Thyroid gland (tissue), 4 donors: ENCODE data around the gene CCS. TPM values are rescaled to one million over a fixed set of nuclear protein-coding genes. Genes with fewer than 3 reads are reported as not detected.

ENCODE experiments used
- DNase-seq, 2 donors: peaks; one replicate each; pipeline ENCODE4 v3.0.0-alpha.2; 2019
- H3K27ac ChIP-seq, 3 donors: fragments of 200-600 bp; sonication (generic); 1 replicate in 2 of 3; 2 replicates in 1 of 3; pipeline ENCODE4 v1.5.1; 2016 to 2019; ENCODE audit warnings: mild to moderate bottlenecking in 1 of 3, moderate library complexity in 1 of 3
- H3K27me3 ChIP-seq: fragments of 200-600 bp; sonication (generic); one replicate; pipeline ENCODE4 v1.5.1; 2019
- H3K36me3 ChIP-seq, 2 donors: fragments of 200-600 bp; sonication (generic); one replicate each; pipeline ENCODE4 v1.5.1; 2016 to 2019
- H3K4me1 ChIP-seq, 2 donors: fragments of 200-600 bp; sonication (generic); one replicate each; pipeline ENCODE4 v1.5.1; 2017 to 2019
- H3K4me3 ChIP-seq, 3 donors: fragments of 200-600 bp; sonication (generic); replicated peaks in 1 of 3; 1 replicate in 2 of 3; 2 replicates in 1 of 3; pipeline ENCODE4 v1.5.1; 2016; ENCODE audit warnings: mild to moderate bottlenecking in 1 of 3
- H3K9me3 ChIP-seq: fragments of 200-600 bp; sonication (generic); one replicate; pipeline ENCODE4 v1.5.1; 2017
- CTCF ChIP-seq, 6 experiments: fragments of 200-600 bp in 3 of 6; fragments of 450-650 bp in 3 of 6; sonication (generic) in 3 of 6; IDR thresholded peaks; one replicate each; pipeline ENCODE4 v1.5.1; 2016 to 2019; ENCODE audit warnings: antibody characterized with exemption in 6 of 6, mild to moderate bottlenecking in 2 of 6, inconsistent platforms in 1 of 6, moderate library complexity in 1 of 6
- POLR2A ChIP-seq, 2 donors: fragments of 450-650 bp; IDR thresholded peaks; one replicate each; pipeline ENCODE4 v1.6.1; 2017; ENCODE audit warnings: antibody characterized with exemption in 2 of 2, mild to moderate bottlenecking in 2 of 2, moderate library complexity in 1 of 2
- WGBS, 2 donors: methylation state at CpG; one replicate each; pipeline ENCODE4 v1.1.5; 2017; 5-methylcytosine and 5-hydroxymethylcytosine counted together
- intact Hi-C: fragments of 100-400 bp; cut with DNase I; formaldehyde crosslinking; loops from one replicate; pipeline ENCODE4 v1.15.1; 2023
- total RNA-seq, 4 donors: library from RNA; depleted of rRNA; stranded (reverse); fragments of >200 nt; gene quantifications; one replicate each; pipeline ENCODE4 v1.2.3, GENCODE V29; 2016

The CCS gene
- total RNA-seq, 4 donors from 2014 or later = 22.7 to 48.5 (median 28.9) TPM

- peak; percentile 18 to 25 for DNase-seq
- 3% methylated on average over 17 to 24 of the region's 37 CpGs for WGBS, 2 donors
- intact Hi-C loops = no loop called here
- no peak for TF ChIP-seq POLR2A (IDR thresholded peaks at IDR 0.05)
- no peak for TF ChIP-seq CTCF (IDR thresholded peaks at IDR 0.05)
- H3K4me1 ChIP-seq = peaks cover 15 to 16% of the 10 kb centered on the region in 2 donors
- H3K36me3 ChIP-seq = peaks cover 0 to 4% of the 10 kb centered on the region in 2 donors
- H3K27me3 ChIP-seq = no peaks in the 10 kb centered on the region
- H3K4me3 ChIP-seq = peak within 1 kb of the TSS; percentile 80 to 94 (median 82)
- peak within 1 kb of the TSS in 1 of 3 donors; percentile 58 for H3K27ac ChIP-seq
- no peaks in the 10 kb centered on the region for H3K9me3 ChIP-seq
Measured at GRCh38 chr11:66546368-66546965, 46.5 kb upstream of the CCS start, which contains the start of gene ACTN3. Gene ACTN3 (plus strand): TSS chr11:66546903. CDS start chr11:66546938, 35 bp downstream.

DNA sequence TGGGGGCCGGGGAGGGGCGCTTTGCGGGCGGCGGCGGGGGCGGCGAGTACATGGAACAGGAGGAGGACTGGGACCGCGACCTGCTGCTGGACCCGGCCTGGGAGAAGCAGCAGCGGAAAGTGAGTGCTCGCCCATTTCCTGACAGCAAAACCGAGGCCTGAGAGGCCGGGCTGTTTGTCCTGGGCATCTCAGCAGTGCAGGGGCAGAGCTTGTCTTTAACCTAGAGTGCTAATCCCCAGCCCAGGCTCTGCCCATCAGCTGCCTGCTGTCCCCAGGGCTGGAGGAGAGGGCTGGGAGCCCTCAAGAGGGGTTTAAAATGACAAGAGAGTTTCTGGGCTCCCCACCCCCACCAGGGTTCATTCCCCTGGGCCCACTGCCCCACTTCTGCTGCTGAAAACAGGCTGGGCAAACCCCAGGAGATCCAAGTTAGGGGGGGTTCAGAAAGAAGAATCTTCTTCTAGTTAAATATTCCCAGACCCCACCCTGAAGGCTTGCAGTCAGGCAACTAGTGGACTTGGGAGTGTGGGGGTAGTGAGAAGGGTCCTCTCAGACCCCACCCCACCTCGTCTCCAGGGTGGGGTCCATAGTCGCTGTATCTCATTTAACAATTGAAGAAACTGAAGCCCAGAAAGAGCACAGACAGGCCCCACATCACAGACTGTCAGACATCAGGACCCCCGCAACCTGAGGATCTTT lies 45.9 kb upstream of the CCS start:
- Histone ChIP-seq H3K4me3 (peak overlapping the region in 1 of 3 donors; percentile 94), H3K9me3 (no peaks in the 10 kb centered on the region), H3K27ac (peak overlapping the region in 1 of 3 donors; percentile 14), H3K36me3 (peaks cover 0 to under 1% of the 10 kb centered on the region in 2 donors), H3K4me1 (peaks cover 15 to 16% of the 10 kb centered on the region in 2 donors), H3K27me3 (no peaks in the 10 kb centered on the region)
- TF ChIP-seq CTCF (IDR thresholded peaks at IDR 0.05) (no peak), POLR2A (IDR thresholded peaks at IDR 0.05) (no peak)
- intact Hi-C loops = no loop called here
- peak in 1 of 2 donors; percentile 26 for DNase-seq
- 23 to 40% methylated on average over 18 of the region's 18 CpGs for WGBS, 2 donors

DNA sequence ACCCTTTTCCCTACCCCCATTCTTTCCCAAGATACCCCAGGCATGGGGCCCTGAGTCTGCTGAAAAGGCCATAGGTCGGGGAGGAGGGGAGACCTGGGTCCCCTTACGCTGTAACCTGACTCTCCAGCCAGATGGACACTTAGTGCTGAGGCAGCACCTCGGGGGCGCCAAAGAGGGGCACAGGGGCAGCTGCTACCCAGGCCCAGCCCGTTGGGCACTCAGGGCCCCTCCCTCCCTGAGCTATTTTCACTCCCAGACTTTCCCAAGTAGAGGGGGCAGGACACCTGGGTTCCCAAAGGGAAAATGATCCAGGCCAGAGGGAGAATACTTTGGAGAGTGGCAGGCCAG lies 45.3 kb upstream of the CCS start:
- TF ChIP-seq POLR2A (IDR thresholded peaks at IDR 0.05) (no peak), CTCF (IDR thresholded peaks at IDR 0.05) (no peak)
- H3K4me1 ChIP-seq = peaks cover 15 to 16% of the 10 kb centered on the region in 2 donors
- intact Hi-C loops = no loop called here
- no peak overlapping the region for H3K27ac ChIP-seq
- H3K4me3 ChIP-seq = no peak overlapping the region
- 32 to 45% methylated on average over 5 of the region's 5 CpGs for WGBS, 2 donors
- H3K9me3 ChIP-seq = no peaks in the 10 kb centered on the region
- H3K27me3 ChIP-seq = no peaks in the 10 kb centered on the region
- DNase-seq = no peak
- H3K36me3 ChIP-seq = no peaks in the 10 kb centered on the region

DNA sequence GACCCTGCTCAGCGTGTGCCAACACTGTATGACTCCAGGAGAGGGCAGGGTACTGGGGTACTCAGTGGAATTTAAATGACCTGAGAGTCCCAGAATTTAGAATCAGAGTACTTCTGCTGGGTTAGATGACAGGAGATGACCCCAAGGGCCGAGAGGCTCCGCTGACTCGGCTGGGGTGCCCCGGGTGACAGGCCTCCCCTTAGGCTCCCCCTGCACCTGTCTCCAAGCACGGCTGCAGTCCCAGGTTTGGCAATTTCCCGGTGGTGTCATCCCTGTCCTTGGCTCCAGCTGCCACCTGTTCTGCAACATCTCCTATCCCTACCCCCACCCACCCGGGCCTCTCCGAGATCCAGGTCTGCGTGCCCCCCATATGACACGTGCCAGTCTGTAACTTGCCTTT lies 44.9 kb upstream of the CCS start:
- H3K4me1 ChIP-seq = peaks cover 15 to 16% of the 10 kb centered on the region in 2 donors
- H3K36me3 ChIP-seq = no peaks in the 10 kb centered on the region
- intact Hi-C loops = no loop called here
- no peaks in the 10 kb centered on the region for H3K9me3 ChIP-seq
- H3K27ac ChIP-seq = no peak overlapping the region
- 54 to 57% methylated on average over 11 of the region's 11 CpGs for WGBS, 2 donors
- DNase-seq = no peak
- H3K27me3 ChIP-seq = no peaks in the 10 kb centered on the region
- TF ChIP-seq POLR2A (IDR thresholded peaks at IDR 0.05) (no peak), CTCF (IDR thresholded peaks at IDR 0.05) (no peak)
- H3K4me3 ChIP-seq = no peak overlapping the region
